ENCODE data around the gene PARS2.

Gene PARS2

GRCh38 chr1:54764133-54764921, at the start of gene PARS2:
PARS2 (minus strand) TSS chr1:54764523; CDS start chr1:54759161, 5,362 bp downstream.
- DNase-seq (ENCODE audit: low read depth in 1 of 2, low spot score in 1 of 2), result peak; percentile 86 to 95

GRCh38 chr1:54814126-54814498, 49.8 kb upstream of the PARS2 start:
- no peak for DNase-seq (ENCODE audit: low read depth in 1 of 2, low spot score in 1 of 2)

- DNase-seq (ENCODE audit: low read depth in 1 of 2, low spot score in 1 of 2), result no peak
Measured at GRCh38 chr1:54813485-54814125, 49.3 kb upstream of the PARS2 start.

GRCh38 chr1:54812801-54813484, 48.6 kb upstream of the PARS2 start:
- no peak for DNase-seq (ENCODE audit: low read depth in 1 of 2, low spot score in 1 of 2)

- no peak for DNase-seq (ENCODE audit: low read depth in 1 of 2, low spot score in 1 of 2)
Measured at GRCh38 chr1:54811739-54812655, 47.7 kb upstream of the PARS2 start.

- no peak for DNase-seq (ENCODE audit: low read depth in 1 of 2, low spot score in 1 of 2)
Measured at GRCh38 chr1:54811066-54811465, 46.7 kb upstream of the PARS2 start.

- DNase-seq (ENCODE audit: low read depth in 1 of 2, low spot score in 1 of 2), result peak; percentile 54 to 56
Measured at GRCh38 chr1:54810153-54810942, 46.0 kb upstream of the PARS2 start.

GRCh38 chr1:54809496-54810074, 45.3 kb upstream of the PARS2 start:
- no peak for DNase-seq (ENCODE audit: low read depth in 1 of 2, low spot score in 1 of 2)

- DNase-seq (ENCODE audit: low read depth in 1 of 2, low spot score in 1 of 2), result no peak
Measured at GRCh38 chr1:54808443-54809207, 44.3 kb upstream of the PARS2 start.

- no peak for DNase-seq (ENCODE audit: low read depth in 1 of 2, low spot score in 1 of 2)
Measured at GRCh38 chr1:54807756-54808155, 43.4 kb upstream of the PARS2 start.

- no peak for DNase-seq (ENCODE audit: low read depth in 1 of 2, low spot score in 1 of 2)
Measured at GRCh38 chr1:54806931-54807611, 42.7 kb upstream of the PARS2 start.

- DNase-seq (ENCODE audit: low read depth in 1 of 2, low spot score in 1 of 2), result no peak
Measured at GRCh38 chr1:54805981-54806381, 41.7 kb upstream of the PARS2 start.

GRCh38 chr1:54805466-54805865, 41.1 kb upstream of the PARS2 start:
- DNase-seq (ENCODE audit: low read depth in 1 of 2, low spot score in 1 of 2), result no peak

- DNase-seq (ENCODE audit: low read depth in 1 of 2, low spot score in 1 of 2), result no peak
Measured at GRCh38 chr1:54804471-54805132, 40.3 kb upstream of the PARS2 start.

GRCh38 chr1:54803761-54804470, 39.6 kb upstream of the PARS2 start:
- no peak for DNase-seq (ENCODE audit: low read depth in 1 of 2, low spot score in 1 of 2)

GRCh38 chr1:54800899-54801759, 36.8 kb upstream of the PARS2 start, which contains the start of gene TTC22:
TTC22 (minus strand) TSS chr1:54801323; CDS start chr1:54801163, 160 bp downstream.
- DNase-seq (ENCODE audit: low read depth in 1 of 2, low spot score in 1 of 2), result peak; percentile 39 to 59

Measured in activated CD4-positive, alpha-beta T cell treated with anti-CD3 and anti-CD28 coated beads, Interleukin-2, amount 50 U/mL, for 24 hours (primary cell).